ENCODE results near the gene PIEZO2.

PIEZO2 gene

GRCh38 chr18:11021477-11021876 is 127.9 kb downstream of the PIEZO2 start:
- DNase-seq = no peak

DNA sequence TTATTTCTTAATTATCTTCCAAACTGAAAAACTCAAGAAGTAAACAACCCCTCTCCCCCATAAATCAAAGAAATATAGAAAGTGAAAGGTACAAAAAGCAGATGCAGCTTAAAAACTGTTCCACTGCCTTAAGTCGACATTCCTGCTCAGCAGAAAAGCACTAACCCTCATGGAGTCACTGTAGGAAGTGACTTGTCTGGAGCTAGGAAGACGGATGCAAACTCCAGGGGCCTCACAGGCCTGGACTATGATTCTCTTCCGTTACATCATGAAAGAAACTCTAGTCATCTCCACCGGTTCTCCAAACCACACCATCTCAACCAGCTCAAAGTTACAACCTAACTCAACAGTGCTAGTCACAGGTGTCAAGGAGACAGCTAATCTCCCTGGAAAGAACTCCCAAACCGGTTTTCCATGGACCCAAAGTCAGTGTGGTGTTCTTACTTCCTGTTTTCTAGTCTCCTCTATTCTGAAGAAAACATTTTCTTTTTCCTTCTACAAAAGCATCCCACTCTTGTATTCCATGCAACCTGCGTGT is 128.4 kb downstream of the PIEZO2 start:
- DNase-seq = no peak

- DNase-seq = no peak
Observed at GRCh38 chr18:11020161-11020853, 129.1 kb downstream of the PIEZO2 start.

GRCh38 chr18:11019295-11020105 is 129.9 kb downstream of the PIEZO2 start:
- DNase-seq = no peak

GRCh38 chr18:11009869-11010268 is 139.5 kb downstream of the PIEZO2 start:
- DNase-seq = no peak

DNA sequence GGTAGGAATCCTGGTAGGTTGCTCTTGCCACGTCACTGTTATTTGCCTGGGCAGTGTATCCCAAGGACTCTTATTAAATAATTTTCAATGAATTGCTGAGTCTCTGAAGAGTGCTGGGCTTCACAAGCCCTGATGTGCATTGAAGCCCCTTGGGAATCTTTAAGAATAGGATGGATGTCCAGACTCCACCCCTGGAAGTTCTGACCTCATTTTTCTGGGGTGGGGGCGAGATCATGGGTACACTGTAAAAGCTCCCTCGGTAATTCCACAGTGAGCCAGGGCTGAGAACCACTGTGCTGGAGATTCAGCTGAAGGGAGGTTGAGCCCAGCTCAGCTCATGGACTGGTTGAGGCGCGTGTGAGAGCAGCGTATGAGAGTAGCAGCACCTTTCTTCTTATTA is 140.2 kb downstream of the PIEZO2 start:
- DNase-seq = no peak

DNA sequence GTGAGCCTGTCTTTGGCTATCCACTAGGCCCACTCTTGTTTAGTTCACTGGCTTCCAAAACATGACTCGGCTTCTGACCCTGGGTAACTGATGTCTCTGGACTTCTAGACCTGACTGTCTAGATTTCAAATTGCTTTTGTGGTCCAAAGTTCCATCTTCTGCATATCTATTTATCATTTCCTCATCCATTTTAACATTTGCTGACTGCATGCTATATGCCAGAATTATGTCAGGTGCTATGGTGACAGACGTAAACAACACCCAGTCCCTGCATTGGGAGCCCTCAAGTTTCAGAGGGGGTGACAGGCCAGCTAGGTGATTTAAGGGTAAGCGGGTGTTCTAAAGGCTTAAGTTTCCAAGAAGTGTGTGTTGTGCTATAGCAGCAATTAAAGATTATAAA is 140.9 kb downstream of the PIEZO2 start:
- DNase-seq = no peak

DNA sequence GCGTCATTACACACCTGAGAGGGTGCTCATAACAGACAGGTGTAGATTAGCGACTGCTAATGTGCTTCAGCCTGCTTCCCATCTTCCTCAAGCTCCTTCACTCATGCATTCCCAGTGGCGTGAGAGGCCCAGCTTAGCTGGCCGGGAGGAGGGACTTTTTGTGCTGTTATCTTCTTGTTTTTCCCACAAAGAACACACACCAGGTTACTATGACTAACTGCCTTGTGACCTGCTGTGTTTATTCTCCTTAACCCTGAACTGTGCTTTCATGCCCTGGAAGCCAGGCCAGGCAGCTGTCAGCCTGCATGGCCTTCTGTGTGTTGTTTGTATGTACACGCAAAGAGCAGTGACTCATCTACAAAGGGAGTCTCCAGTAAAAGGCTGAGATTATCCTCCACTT is 143.8 kb downstream of the PIEZO2 start:
- DNase-seq = no peak

GRCh38 chr18:11004951-11005350 is 144.4 kb downstream of the PIEZO2 start:
- DNase-seq = no peak

DNA sequence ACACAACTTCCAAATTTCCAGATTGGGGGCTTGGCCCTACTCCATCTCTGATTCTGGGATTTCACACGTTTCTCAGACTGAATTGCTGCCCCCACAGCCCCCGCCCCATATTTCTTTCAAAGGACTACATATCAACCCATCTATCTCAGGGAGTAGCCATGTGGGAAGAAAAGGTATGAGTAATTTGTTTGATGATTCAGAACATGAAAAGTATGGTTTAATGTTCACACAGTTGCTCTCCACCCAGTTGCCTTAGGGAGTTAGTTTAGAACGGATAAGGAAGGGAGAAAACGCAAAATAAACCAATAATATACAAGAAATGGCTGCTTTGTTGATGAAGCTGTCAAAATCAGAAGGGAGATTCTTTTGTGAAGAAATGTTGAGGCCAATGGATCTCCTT is 145.1 kb downstream of the PIEZO2 start:
- DNase-seq = no peak

GRCh38 chr18:11002796-11003195 is 146.6 kb downstream of the PIEZO2 start:
- DNase-seq = no peak

DNA sequence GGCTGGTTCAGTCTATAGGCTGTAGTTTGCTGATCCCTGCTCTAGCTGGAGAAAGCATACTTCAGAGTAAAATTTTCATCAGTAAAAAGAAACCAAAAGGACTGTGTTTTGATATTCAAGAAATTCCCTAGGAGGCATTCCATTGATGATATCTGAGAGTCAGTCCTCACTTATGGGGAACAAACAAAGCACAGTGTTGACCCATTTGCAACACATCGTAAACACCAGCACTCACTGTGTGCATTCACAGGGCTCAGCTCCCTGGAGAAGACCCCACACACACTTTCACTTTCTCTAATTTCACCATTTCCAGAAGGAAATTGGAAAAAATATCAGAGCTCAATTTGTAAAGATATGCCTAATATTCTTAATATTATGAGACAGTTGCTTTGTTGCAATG is 147.1 kb downstream of the PIEZO2 start:
- no peak for DNase-seq

DNA sequence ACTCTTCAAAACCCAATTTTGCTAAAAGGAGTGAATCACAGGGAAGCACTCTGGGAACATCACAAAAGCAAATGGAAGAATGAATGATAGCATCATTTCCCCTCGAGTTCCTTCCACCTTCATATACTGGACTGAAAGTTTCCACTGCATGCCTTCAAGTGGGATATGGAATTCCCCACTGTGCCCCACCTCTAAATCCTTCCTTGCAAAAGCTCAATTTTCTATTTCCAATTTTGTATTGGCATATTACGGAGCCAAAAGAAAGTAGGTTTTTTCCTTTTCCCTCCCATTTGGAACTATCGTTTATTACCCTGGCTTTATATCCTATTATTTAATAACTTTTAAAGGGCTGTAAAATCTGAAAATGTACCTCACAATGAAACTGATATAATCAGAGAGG is 149.3 kb downstream of the PIEZO2 start:
- DNase-seq = no peak

- DNase-seq = no peak
Observed at GRCh38 chr18:10997885-10998284, 151.5 kb downstream of the PIEZO2 start.

GRCh38 chr18:10995550-10995949 is 153.8 kb downstream of the PIEZO2 start:
- DNase-seq = no peak

GRCh38 chr18:10989486-10989885 is 159.9 kb downstream of the PIEZO2 start:
- no peak for DNase-seq

DNA sequence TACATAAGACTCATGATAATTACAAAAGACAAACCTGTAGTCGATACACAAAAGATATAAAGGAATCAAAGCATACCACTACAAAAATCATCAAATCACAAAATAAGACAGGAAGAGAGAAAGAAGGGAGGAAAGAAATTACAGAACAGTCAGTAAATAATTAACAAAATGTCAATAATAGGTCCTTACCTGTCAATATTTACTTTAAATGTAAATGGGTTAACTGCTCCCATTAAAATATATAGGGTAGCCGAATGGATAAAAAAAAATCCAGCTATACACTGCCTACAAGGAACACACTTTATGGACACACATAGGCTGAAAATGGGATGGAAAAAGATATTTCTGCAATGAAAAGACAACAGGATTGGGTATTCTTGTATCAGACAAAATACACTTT is 163.7 kb downstream of the PIEZO2 start:
- no peak for DNase-seq

DNA sequence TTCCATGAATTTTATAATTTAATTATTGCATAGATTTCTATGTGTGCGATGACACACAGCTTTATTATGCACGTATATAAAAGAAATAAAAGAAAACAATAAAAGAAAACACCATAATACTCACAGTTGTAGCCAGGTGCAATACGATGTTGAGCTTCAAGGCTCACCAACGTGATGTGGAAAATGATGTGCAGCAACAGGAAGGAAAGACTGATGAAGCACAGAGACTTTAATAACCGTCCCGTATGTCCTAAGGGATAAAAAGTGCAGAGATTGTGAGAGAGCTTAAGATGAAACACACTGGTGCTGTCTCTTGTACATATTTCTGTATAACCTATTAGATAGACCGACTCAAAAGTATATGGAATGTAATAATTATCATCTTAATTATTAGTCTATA is 170.0 kb downstream of the PIEZO2 start:
- DNase-seq = no peak

- DNase-seq = no peak
Observed at GRCh38 chr18:10977042-10977441, 172.3 kb downstream of the PIEZO2 start.

DNA sequence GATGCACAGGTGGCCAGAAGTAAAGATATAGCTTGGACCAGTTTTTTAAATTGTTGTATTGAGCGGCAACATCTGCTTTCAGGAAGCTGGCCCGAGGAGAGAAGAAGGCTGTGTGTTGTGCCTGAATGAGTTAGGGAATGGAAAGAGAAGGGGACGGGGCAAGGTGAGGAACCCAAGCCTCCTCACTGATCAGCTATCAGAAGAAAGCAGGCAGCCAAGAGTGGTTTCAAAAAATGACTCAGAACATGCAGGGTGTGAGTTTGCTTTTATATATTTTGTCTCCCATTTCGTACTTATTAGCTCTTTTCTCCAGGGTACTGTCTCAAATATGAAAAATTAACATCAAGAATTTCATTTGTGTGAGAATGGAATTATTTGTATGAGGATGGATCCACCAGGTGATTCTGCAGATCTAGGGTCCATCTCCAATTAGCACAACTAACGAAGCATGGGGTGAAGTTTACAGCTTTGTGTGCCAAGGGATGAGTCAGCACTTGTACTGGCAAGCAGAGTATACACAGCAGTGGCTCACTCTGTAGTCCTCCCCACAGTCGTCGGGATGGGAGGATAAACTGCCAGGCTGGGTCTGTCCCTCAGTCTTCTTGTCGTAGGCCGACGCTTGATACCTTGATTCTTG is 175.7 kb downstream of the PIEZO2 start:
- DNase-seq = no peak

DNA sequence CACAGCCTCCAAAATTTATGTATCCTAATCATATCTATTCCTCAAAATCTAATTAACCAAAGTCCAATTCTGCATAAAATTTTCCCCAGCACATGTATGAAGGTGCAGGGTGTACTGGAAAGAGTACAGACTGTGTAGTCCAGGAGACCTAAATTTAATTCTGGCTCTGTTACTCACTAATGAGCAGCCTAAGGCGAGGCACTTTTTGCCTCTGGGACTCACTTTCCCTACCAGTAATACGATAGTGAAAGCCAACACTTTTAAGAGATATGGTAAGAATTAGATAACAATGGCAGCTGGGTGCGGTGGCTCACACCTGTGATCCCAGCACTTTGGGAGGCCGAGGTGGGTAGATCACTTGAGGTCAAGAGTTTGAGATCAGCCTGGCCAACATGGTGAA is 177.7 kb downstream of the PIEZO2 start:
- DNase-seq = no peak

DNA sequence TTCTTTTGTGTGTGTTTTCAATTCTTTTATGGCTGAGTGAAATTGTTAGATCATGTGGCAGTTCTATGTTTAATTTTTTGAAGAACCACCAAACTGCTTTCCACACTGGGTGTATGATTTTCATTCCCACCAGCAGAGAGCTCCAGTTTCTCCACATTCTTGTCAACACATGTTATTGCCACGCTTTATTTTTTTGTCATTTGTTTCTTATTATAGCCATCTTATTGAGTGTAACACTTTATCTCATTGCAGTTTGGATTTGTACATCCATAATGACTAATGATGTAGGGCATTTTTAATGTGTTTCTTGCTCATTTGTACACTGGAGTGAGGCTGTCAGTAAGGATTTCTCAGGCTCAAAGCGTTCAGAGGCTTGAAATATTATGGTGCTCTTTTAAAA is 184.2 kb downstream of the PIEZO2 start:
- DNase-seq = no peak

DNA sequence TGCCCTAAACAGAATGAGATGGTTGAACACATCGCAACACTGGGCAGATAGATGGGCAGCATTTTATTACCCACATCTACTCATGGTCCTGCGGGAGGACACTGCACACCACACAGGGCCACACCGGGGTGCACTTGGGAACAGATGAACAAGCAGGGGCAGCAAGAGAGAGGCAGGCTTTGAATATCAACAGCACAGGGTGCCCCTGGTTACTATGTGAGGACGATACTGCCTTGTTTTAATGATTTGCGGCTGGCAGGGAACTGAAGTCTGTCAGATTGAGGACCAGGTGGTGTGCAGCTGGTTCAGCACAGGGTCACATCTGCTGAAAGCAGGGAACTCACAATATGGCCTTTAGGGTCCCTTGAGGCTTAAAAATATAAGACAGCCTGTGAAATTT is 195.7 kb downstream of the PIEZO2 start:
- no peak for DNase-seq

Measured in stimulated activated CD8-positive, alpha-beta memory T cell treated with anti-CD3 and anti-CD28 coated beads, Interleukin-4, amount 100 ng/mL, for 48 hours (primary cell).